D341Med (cell line): ENCODE data around the gene MPHOSPH9.

Experiments used
- DNase-seq: peaks from one replicate; pipeline ENCODE4 v3.0.0; 2012; ENCODE audit warnings: low spot score

MPHOSPH9 gene

GRCh38 chr12:123232807-123233504, at the start of gene MPHOSPH9, which contains the start of gene MTRFR:
MPHOSPH9 (minus strand) TSS chr12:123233141; CDS start chr12:123230364, 2,777 bp downstream.
MTRFR (plus strand) TSS chr12:123233436; CDS start chr12:123253675, 20,239 bp downstream.
- peak; percentile 97 for DNase-seq

- no peak for DNase-seq
Observed at GRCh38 chr12:123282111-123282510, 49.2 kb upstream of the MPHOSPH9 start.

GRCh38 chr12:123280971-123281370, 48.0 kb upstream of the MPHOSPH9 start:
- DNase-seq: no peak

GRCh38 chr12:123278101-123278627, 45.2 kb upstream of the MPHOSPH9 start:
- DNase-seq: no peak

- no peak for DNase-seq
Observed at GRCh38 chr12:123273166-123273565, 40.2 kb upstream of the MPHOSPH9 start.

GRCh38 chr12:123271001-123271668, 38.2 kb upstream of the MPHOSPH9 start:
- peak; percentile 95 for DNase-seq

- peak; percentile 54 for DNase-seq
Observed at GRCh38 chr12:123270214-123271000, 37.5 kb upstream of the MPHOSPH9 start.

- DNase-seq: no peak
Observed at GRCh38 chr12:123269896-123270213, 36.9 kb upstream of the MPHOSPH9 start.

GRCh38 chr12:123269395-123269892, 36.5 kb upstream of the MPHOSPH9 start:
- peak; percentile 72 for DNase-seq

- no peak for DNase-seq
Observed at GRCh38 chr12:123268850-123269249, 35.9 kb upstream of the MPHOSPH9 start.

- peak; percentile 54 for DNase-seq
Observed at GRCh38 chr12:123267991-123268843, 35.3 kb upstream of the MPHOSPH9 start.

- DNase-seq: no peak
Observed at GRCh38 chr12:123267335-123267920, 34.5 kb upstream of the MPHOSPH9 start.

GRCh38 chr12:123266679-123267277, 33.8 kb upstream of the MPHOSPH9 start:
- no peak for DNase-seq

GRCh38 chr12:123265851-123266678, 33.1 kb upstream of the MPHOSPH9 start:
- no peak for DNase-seq

- peak; percentile 56 for DNase-seq
Observed at GRCh38 chr12:123264642-123265041, 31.7 kb upstream of the MPHOSPH9 start.

- DNase-seq: no peak
Observed at GRCh38 chr12:123263196-123263817, 30.4 kb upstream of the MPHOSPH9 start.

- DNase-seq: no peak
Observed at GRCh38 chr12:123261196-123261595, 28.3 kb upstream of the MPHOSPH9 start.

GRCh38 chr12:123260081-123260480, 27.1 kb upstream of the MPHOSPH9 start:
- DNase-seq: no peak

GRCh38 chr12:123258593-123258992, 25.7 kb upstream of the MPHOSPH9 start:
- no peak for DNase-seq
